Adrenal gland (tissue), 12 donors: ENCODE measurements around the gene SMARCD2. TPM values are rescaled to one million over a fixed set of nuclear protein-coding genes. Genes with fewer than 3 reads are reported as not detected.
"Not testable (repeated sequence)": the region's sequence is repeated elsewhere in the genome, so short reads cannot be mapped to it uniquely, and the experiment has no call there.

ENCODE experiments used
- DNase-seq, 7 donors: peaks; one replicate each; pipeline ENCODE4 v3.0.0-alpha.2; 2019 to 2020
- H3K27ac ChIP-seq, 5 donors: fragments of 200-600 bp; sonication (generic) in 4 of 5; 1 replicate in 3 of 5; 2 replicates in 2 of 5; pipeline versions ENCODE4 v1.5.1 to v1.8.0; 2016 to 2020; ENCODE audit warnings: mild to moderate bottlenecking in 1 of 5
- H3K27me3 ChIP-seq: fragments of 200-600 bp; 2 replicates; pipeline ENCODE4 v1.8.0; 2021
- H3K36me3 ChIP-seq, 2 donors: fragments of 200-600 bp; replicated peaks in 1 of 2; 1 replicate in 1 of 2; 2 replicates in 1 of 2; pipeline versions ENCODE4 v1.5.1 to v1.8.0; 2018 to 2022
- H3K4me1 ChIP-seq, 2 donors: fragments of 200-600 bp; replicated peaks in 1 of 2; 1 replicate in 1 of 2; 2 replicates in 1 of 2; pipeline versions ENCODE4 v1.5.1 to v1.8.0; 2018 to 2021
- H3K4me3 ChIP-seq, 4 donors: fragments of 200-600 bp; sonication (generic) in 3 of 4; one replicate each; pipeline ENCODE4 v1.5.1; 2016 to 2018
- H3K9me3 ChIP-seq, 3 donors: fragments of 200-600 bp; sonication (generic) in 1 of 3; replicated peaks in 1 of 3; 1 replicate in 2 of 3; 2 replicates in 1 of 3; pipeline versions ENCODE4 v1.5.1 to v1.8.0; 2016 to 2021
- CTCF ChIP-seq, 6 experiments: fragments of 450-650 bp in 4 of 6; fragments of 200-600 bp in 2 of 6; sonication (generic) in 1 of 6; IDR thresholded peaks; 1 replicate in 5 of 6; 2 replicates in 1 of 6; pipeline versions ENCODE4 v1.5.1 to v1.8.0; 2016 to 2021; ENCODE audit warnings: antibody characterized with exemption in 6 of 6, mild to moderate bottlenecking in 2 of 6, moderate library complexity in 1 of 6
- POLR2A ChIP-seq, 2 donors: fragments of 450-650 bp; IDR thresholded peaks; one replicate each; pipeline ENCODE4 v1.6.1; 2017; ENCODE audit warnings: antibody characterized with exemption in 2 of 2, mild to moderate bottlenecking in 2 of 2, moderate library complexity in 1 of 2
- WGBS, 4 donors: extraction: QIAGEN DNeasy Blood & Tissue Kit in 2 of 4; methylation state at CpG; one replicate each; pipeline versions ENCODE4 v1.1.5 to v1.1.7; 2013 to 2017; 5-methylcytosine and 5-hydroxymethylcytosine counted together
- intact Hi-C, 2 donors: fragments of 100-400 bp; cut with DNase I; formaldehyde crosslinking; loops; one replicate each; pipeline versions ENCODE4 v1.14.1 to v1.15.0; 2022 to 2023
- polyA plus RNA-seq, 3 donors: library from polyadenylated mRNA; stranded (reverse); fragments of 200-250 nt in 2 of 3; fragments of 350-450 nt in 1 of 3; fragmentation: Illumina TruSeq in 1 of 3; extraction: RNeasy Lipid Tissue Mini Kit (QIAGEN cat#74804) in 1 of 3; gene quantifications; one replicate each; pipeline ENCODE4 v1.2.3, GENCODE V29; 2013 to 2014
- total RNA-seq, 9 donors: library from RNA; depleted of rRNA in 4 of 9; stranded (reverse); fragments of >200 nt in 4 of 9; fragments of 120-200 nt in 1 of 9; fragmentation: NEBNext Ultra II Directional in 1 of 9; extraction: Animal tissue kit (Norgen Biotek cat#: 25700) in 1 of 9; gene quantifications; one replicate each; pipeline versions ENCODE4 v1.1.0 to v1.2.4, GENCODE V29; 2013 to 2023
- donor health status: healthy with polysubstance abuse.
- donor health status: Bipolar disorder and iron deficiency.
- donor health status: DM: yes; HTN: yes; CAD: no.
- donor health status: DM: no; HTN: no; CAD: no.
- donor health status: DM: no; HTN: no; CAD: no.
- donor health status: DM: yes; HTN: yes; CAD: no.

SMARCD2 gene
- total and polyA plus RNA-seq, 12 donors = 41.9 to 185 (median 80.0) TPM

- 0 to 85% (median 45%) methylated on average over 1 of the region's 1 CpG for WGBS, 4 donors
- TF ChIP-seq CTCF (IDR thresholded peaks at IDR 0.05) (no peak), POLR2A (IDR thresholded peaks at IDR 0.05) (no peak)
Observed at GRCh38 chr17:63845509-63845908, 3.0 kb upstream of the SMARCD2 start.

DNA sequence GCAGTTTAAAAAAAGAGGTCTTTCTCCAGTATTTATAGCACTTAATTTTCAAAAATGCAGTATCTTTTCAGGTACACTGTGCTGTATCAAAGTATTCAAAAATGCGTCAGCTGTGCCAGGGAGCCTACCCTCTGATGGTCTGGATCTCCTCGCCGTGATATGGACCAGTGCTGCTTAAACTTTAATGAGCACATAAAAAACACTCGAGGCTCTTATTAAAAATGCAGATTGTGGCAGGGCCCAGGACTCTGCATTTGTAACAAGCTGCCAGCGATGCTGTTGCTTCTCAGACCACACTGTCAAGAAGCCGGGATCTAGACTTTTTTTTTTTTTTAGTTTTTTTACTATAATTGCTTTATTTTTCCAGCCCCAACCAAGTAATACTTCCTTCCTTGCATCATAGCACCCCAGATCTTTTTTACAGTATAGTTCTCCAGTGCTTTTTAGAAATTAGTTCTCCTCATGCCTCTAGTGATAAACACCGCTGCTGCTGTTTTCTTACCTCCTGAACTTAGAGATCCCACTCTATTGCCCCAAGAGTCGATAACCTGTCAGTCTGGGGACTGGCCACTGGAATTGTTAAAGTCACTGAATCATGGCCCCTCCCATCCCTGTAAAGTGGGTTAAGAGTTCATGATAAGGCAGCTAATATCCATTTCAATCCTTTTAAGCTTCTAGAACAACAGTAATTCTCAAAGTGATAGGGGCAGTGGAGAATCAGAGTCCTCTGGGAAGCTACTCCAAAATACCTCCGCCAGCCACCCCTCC, 1.6 kb upstream of the SMARCD2 start:
- Histone ChIP-seq H3K4me3 (peak overlapping the region in 1 of 4 donors; percentile 79), H3K27ac (peak overlapping the region in 4 of 5 donors; percentile 79 to 92 (median 91)), H3K4me1 (peaks cover 33 to 34% of the 10 kb centered on the region in 2 donors), H3K36me3 (no peaks in the 10 kb centered on the region), H3K27me3 (no peaks in the 10 kb centered on the region), H3K9me3 (no peaks in the 10 kb centered on the region)
- TF ChIP-seq POLR2A (IDR thresholded peaks at IDR 0.05) = no peak
- no peak for TF ChIP-seq CTCF (IDR thresholded peaks at IDR 0.05)
- peak in 1 of 7 donors; percentile 60 for DNase-seq
- intact Hi-C loops = no loop called here
- WGBS, 4 donors = 70 to 80% (median 73%) methylated on average over 9 of the region's 9 CpGs

More at GRCh38 chr17:63845509-63845908, 3.0 kb upstream of the SMARCD2 start:
- intact Hi-C loops = no loop called here
- Histone ChIP-seq H3K27me3 (no peaks in the 10 kb centered on the region), H3K4me3 (no peak overlapping the region), H3K36me3 (no peaks in the 10 kb centered on the region), H3K27ac (no peak overlapping the region), H3K4me1 (peaks cover 18 to 20% of the 10 kb centered on the region in 2 donors), H3K9me3 (no peaks in the 10 kb centered on the region)
- DNase-seq = no peak

DNA sequence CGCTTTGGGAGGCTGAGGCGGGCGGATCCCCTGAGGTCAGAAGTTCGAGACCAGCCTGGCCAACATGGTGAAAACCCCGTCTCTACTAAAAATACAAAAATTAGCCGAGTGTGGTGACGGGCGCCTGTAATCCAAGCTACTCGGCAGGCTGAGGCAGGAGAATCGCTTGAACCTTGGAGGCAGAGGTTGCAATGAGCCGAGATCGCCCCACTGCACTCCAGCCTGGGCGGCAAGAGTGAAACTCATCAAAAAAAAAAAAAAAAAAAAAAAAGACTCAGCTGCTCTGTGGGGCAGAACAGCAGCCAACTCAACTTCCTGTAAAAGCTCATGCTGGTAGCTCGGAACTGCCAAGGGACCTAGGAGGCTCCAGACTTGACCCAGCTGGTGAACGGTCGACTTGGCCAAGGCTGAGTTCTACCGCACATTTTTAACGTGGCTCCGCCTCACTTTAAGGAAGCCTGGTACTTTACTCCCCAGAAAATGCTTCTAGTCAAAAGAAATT, 953 bp upstream of the SMARCD2 start:
- Histone ChIP-seq H3K27ac (peak overlapping the region; percentile 68 to 92 (median 90)), H3K4me1 (peaks cover 39 to 41% of the 10 kb centered on the region in 2 donors), H3K4me3 (peak overlapping the region in 2 of 4 donors; percentile 61 to 79)
- intact Hi-C loops, H3K27me3 ChIP-seq, H3K9me3 ChIP-seq, H3K36me3 ChIP-seq: not testable (repeated sequence)
- 5 to 21% (median 8%) methylated on average over 14 to 19 of the region's 19 CpGs for WGBS, 4 donors
- peak; percentile 30 to 84 (median 70) for DNase-seq

DNA sequence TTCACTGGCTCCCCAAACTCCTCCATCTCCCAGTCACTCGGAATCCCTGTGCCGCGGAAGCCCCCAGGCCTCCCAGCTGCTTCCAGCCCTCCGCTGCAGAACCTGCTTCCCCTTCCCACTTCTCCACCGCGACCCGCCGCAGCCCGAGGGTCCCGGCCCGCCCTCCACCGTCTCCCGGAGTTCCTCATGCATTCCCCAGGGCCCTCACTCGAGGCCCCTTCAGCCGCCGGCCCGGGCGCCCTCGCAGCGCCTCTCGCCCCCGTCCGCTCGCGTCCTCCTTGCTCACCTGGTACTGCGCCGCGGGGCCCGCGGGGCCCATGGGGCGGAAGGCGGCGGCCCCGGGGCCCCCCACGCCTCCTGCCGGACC, 329 bp downstream of the SMARCD2 start:
- 0 to 1% (median 0%) methylated on average over 10 to 36 of the region's 36 CpGs for WGBS, 4 donors
- Histone ChIP-seq H3K27ac (peak overlapping the region; percentile 70 to 92 (median 90)), H3K36me3 (peaks cover 0 to under 1% of the 10 kb centered on the region in 2 donors), H3K4me1 (peaks cover 51 to 52% of the 10 kb centered on the region in 2 donors), H3K4me3 (peak overlapping the region; percentile 40 to 79 (median 51)), H3K9me3 (no peaks in the 10 kb centered on the region), H3K27me3 (no peaks in the 10 kb centered on the region)
- no peak for TF ChIP-seq CTCF (IDR thresholded peaks at IDR 0.05)
- TF ChIP-seq POLR2A (IDR thresholded peaks at IDR 0.05) = no peak
- intact Hi-C loops = no loop called here
- DNase-seq = peak in 5 of 7 donors; percentile 36 to 72 (median 51)
